ENCODE data around the gene MYH16.

Gene MYH16

DNA sequence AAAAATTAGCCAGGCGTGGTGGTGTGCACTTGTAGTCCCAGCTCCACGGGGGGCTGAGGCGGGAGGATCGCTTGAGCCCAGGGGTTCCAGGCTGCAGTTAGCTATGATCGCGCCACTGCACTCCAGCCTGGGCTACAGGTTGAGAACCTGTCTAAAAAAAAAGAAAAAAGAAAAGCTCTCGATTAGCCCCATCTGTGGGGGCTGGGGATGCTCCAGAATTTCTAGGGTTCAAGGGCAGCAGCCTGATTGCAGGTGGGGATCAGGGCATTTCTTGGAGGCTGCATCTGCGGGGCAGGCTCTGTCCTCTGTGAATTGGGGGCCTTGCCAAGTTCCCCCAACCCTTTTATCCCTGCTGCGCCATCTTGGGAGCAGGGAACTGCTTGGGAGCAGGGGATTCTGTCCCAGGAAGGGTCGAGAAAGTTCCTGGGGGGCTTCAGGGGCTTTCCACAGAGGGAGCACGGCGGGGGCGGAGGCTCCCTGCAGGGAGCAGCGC lies 52.4 kb downstream of the MYH16 start:
- TF ChIP-seq ZNF565 (CRISPR knock-in tag; conservative IDR thresholded peaks at IDR 0.05; ENCODE audit: low read depth) (no peak), CSDC2 (CRISPR knock-in tag; IDR thresholded peaks at IDR 0.05) (no peak), ARNTL (CRISPR knock-in tag; IDR thresholded peaks at IDR 0.05; ENCODE audit: borderline replicate concordance, low read depth) (no peak), SNAI2 (CRISPR knock-in tag; IDR thresholded peaks at IDR 0.05) (no peak), TCF4 (CRISPR knock-in tag; IDR thresholded peaks at IDR 0.05; ENCODE audit: borderline replicate concordance) (no peak), PPARA (CRISPR knock-in tag; IDR thresholded peaks at IDR 0.05; ENCODE audit: borderline replicate concordance) (no peak)
- ATAC-seq: peak; percentile 5

DNA sequence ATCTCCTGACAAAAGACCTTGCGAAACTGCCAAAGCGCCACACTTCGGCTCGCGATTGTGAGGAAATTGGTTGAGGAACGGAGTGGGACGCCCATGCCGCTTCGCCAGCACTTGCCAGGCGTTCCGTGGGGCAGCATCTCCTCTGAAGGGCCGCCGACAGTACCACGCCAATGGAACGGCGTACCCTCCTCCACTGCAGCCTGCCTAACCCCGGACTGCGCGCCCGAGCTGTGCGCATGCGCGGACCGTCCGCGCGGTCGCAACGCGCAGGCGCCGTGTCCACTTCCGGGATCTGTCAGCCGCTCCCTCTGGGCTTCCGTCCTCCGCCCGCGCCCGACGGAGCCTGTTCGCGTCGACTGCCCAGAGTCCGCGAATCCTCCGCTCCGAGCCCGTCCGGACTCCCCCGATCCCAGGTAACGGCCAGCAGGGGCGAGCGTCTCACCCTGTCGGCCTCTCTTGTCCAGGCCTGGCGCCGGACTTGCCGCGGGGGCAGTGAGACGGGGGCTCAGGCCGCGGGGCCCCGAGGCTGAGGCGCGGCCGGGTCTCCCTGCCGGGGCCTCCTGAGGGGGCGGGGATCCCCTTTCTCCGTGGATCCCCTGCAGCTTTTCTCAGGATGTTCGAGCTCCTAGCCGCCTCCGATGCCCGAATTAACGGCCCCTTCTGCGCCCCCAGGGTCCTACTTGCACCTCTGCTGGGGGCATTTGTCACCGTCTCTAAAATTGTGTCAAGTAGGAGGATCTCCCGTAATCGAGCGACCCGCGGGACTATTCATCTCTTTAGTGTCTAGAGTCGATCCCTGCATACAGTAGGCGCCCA lies 53.2 kb downstream of the MYH16 start, which contains the start of gene ARPC1A:
TSS of gene ARPC1A (plus strand) at position 307 of the 816 bp plus-strand sequence. CDS start 7,456 bp downstream, outside the sequence.
- TF ChIP-seq ARNTL (CRISPR knock-in tag; IDR thresholded peaks at IDR 0.05; ENCODE audit: borderline replicate concordance, low read depth) (no peak), ZNF8 (CRISPR knock-in tag; IDR thresholded peaks at IDR 0.05) (no peak; the same call in 1 of the 2 replicates), ZFP3 (CRISPR knock-in tag; IDR thresholded peaks at IDR 0.05) (peak; percentile 85)
- peak; percentile 97 for ATAC-seq

DNA sequence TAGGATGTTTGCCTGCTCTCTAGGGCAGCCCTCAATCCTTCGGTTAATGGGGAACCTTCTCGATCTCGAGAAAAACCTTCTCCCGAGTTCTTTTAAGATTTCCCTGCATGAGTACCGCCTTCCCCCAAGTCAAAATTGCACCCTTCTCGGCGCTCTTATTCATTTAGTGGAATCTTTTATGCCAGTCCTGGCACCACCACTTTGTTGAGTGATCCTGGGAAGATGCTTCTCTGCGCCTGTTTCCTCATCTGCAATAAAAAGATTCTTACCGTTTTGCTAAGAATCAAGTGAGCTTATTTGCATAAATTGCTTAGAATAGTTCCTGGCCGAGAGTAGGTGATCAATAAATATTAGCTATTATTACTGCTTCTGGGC lies 53.8 kb downstream of the MYH16 start:
- ATAC-seq: peak; percentile 4; the same call in 2 of the 3 replicates
- TF ChIP-seq ZNF8 (CRISPR knock-in tag; IDR thresholded peaks at IDR 0.05) (no peak), ZNF70 (CRISPR knock-in tag; IDR thresholded peaks at IDR 0.05) (no peak), TCF4 (CRISPR knock-in tag; IDR thresholded peaks at IDR 0.05; ENCODE audit: borderline replicate concordance) (no peak), ZFP3 (CRISPR knock-in tag; IDR thresholded peaks at IDR 0.05) (no peak), ZNF565 (CRISPR knock-in tag; conservative IDR thresholded peaks at IDR 0.05; ENCODE audit: low read depth) (no peak), TOX (CRISPR knock-in tag; IDR thresholded peaks at IDR 0.05; ENCODE audit: borderline replicate concordance) (no peak), ESRRG (CRISPR knock-in tag; IDR thresholded peaks at IDR 0.05) (no peak), OSR1 (CRISPR knock-in tag; IDR thresholded peaks at IDR 0.05) (no peak), CSDC2 (CRISPR knock-in tag; IDR thresholded peaks at IDR 0.05) (no peak)
- TF ChIP-seq, protein P1, sequence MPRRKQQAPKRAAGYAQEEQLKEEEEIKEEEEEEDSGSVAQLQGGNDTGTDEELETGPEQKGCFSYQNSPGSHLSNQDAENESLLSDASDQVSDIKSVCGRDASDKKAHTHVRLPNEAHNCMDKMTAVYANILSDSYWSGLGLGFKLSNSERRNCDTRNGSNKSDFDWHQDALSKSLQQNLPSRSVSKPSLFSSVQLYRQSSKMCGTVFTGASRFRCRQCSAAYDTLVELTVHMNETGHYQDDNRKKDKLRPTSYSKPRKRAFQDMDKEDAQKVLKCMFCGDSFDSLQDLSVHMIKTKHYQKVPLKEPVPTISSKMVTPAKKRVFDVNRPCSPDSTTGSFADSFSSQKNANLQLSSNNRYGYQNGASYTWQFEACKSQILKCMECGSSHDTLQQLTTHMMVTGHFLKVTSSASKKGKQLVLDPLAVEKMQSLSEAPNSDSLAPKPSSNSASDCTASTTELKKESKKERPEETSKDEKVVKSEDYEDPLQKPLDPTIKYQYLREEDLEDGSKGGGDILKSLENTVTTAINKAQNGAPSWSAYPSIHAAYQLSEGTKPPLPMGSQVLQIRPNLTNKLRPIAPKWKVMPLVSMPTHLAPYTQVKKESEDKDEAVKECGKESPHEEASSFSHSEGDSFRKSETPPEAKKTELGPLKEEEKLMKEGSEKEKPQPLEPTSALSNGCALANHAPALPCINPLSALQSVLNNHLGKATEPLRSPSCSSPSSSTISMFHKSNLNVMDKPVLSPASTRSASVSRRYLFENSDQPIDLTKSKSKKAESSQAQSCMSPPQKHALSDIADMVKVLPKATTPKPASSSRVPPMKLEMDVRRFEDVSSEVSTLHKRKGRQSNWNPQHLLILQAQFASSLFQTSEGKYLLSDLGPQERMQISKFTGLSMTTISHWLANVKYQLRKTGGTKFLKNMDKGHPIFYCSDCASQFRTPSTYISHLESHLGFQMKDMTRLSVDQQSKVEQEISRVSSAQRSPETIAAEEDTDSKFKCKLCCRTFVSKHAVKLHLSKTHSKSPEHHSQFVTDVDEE (CRISPR knock-in tag; IDR thresholded peaks at IDR 0.05): no peak
- TF ChIP-seq, protein P2, sequence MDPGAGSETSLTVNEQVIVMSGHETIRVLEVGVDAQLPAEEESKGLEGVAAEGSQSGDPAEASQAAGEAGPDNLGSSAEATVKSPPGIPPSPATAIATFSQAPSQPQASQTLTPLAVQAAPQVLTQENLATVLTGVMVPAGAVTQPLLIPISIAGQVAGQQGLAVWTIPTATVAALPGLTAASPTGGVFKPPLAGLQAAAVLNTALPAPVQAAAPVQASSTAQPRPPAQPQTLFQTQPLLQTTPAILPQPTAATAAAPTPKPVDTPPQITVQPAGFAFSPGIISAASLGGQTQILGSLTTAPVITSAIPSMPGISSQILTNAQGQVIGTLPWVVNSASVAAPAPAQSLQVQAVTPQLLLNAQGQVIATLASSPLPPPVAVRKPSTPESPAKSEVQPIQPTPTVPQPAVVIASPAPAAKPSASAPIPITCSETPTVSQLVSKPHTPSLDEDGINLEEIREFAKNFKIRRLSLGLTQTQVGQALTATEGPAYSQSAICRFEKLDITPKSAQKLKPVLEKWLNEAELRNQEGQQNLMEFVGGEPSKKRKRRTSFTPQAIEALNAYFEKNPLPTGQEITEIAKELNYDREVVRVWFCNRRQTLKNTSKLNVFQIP (CRISPR knock-in tag; IDR thresholded peaks at IDR 0.05; ENCODE audit: borderline replicate concordance, low read depth): no peak

DNA sequence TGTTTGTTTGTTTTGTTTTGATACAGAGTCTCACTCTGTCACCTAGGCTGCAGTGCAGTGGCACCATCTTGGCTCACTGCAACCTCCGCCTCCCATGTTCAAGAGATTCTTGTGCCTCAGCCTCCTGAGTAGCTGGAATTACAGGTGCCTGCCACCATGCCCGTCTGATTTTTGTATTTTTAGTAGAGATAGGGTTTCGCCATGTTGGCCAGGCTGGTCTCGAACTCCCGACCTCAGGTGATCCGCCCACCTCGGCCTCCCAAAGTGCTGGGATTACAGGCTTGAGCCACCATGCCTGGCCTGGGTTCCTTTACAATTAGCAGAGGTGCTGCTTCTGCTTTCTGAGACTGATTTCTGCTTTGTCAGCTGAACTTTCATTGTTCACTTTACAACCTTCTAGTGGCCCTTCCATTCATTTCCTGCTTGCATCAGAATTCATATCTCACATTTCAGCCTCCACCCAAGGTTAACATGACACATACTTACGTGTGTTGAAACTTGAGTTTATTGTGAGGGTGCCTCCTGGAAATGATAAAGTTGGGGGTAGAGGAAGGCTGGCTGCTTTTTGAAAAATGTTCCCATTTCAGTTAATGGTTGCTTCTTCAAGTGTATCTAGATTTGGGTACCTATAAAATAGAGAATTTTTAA lies 57.8 kb downstream of the MYH16 start:
- peak; percentile 14 for ATAC-seq

DNA sequence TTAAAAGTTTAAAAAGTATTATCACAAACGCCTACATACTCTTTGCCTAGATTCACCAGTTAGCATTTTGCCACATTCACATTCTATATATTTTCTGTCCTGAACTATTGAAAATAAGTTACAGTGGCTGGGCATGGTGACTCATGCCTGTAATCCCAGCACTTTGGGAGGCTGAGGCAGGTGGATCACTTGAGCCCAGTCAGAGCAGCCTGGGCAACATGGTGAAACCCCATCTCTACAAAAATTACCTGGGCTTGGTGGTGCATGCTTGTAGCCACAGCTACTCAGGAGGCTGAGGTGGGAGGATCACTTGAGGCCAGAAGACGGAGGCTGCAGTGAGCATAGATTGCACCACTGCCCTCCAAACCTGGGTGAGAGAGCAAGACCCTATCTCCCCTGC lies 58.4 kb downstream of the MYH16 start:
- TF ChIP-seq OSR1 (CRISPR knock-in tag; IDR thresholded peaks at IDR 0.05) (no peak), ZC3H10 (CRISPR knock-in tag; IDR thresholded peaks at IDR 0.05) (no peak), ZFP30 (CRISPR knock-in tag; IDR thresholded peaks at IDR 0.05) (no peak), PPARA (CRISPR knock-in tag; IDR thresholded peaks at IDR 0.05; ENCODE audit: borderline replicate concordance) (no peak), CSDC2 (CRISPR knock-in tag; IDR thresholded peaks at IDR 0.05) (no peak), SNAI2 (CRISPR knock-in tag; IDR thresholded peaks at IDR 0.05) (no peak), TCF4 (CRISPR knock-in tag; IDR thresholded peaks at IDR 0.05; ENCODE audit: borderline replicate concordance) (no peak), ZNF8 (CRISPR knock-in tag; IDR thresholded peaks at IDR 0.05) (no peak), ZFP3 (CRISPR knock-in tag; IDR thresholded peaks at IDR 0.05) (no peak), ZNF70 (CRISPR knock-in tag; IDR thresholded peaks at IDR 0.05) (no peak)
- TF ChIP-seq, protein P3, sequence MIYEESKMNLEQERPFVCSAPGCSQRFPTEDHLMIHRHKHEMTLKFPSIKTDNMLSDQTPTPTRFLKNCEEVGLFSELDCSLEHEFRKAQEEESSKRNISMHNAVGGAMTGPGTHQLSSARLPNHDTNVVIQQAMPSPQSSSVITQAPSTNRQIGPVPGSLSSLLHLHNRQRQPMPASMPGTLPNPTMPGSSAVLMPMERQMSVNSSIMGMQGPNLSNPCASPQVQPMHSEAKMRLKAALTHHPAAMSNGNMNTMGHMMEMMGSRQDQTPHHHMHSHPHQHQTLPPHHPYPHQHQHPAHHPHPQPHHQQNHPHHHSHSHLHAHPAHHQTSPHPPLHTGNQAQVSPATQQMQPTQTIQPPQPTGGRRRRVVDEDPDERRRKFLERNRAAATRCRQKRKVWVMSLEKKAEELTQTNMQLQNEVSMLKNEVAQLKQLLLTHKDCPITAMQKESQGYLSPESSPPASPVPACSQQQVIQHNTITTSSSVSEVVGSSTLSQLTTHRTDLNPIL (CRISPR knock-in tag; IDR thresholded peaks at IDR 0.05; ENCODE audit: low read depth): no peak
- 0 out of 3 replicates have a peak, but pooled peaks have one; percentile 12 for ATAC-seq

Measured in SK-N-SH treated with all-trans-retinoic acid at 6 μM for 48 hours (cell line).